IMR-90 (cell line): ENCODE data around the gene GDF10.

Source experiments
- BHLHE40 ChIP-seq: fragments of 150-350 bp; IDR thresholded peaks from 2 replicates; pipeline ENCODE4 v1.6.1; 2016; ENCODE audit warnings: mild to moderate bottlenecking, low read depth, low read length
- CEBPB ChIP-seq: IDR thresholded peaks from 2 replicates; pipeline ENCODE4 v1.6.1; 2012; ENCODE audit warnings: low read depth, low read length, improper control_type of control experiment
- CHD1 ChIP-seq: IDR thresholded peaks from 2 replicates; pipeline ENCODE4 v1.6.1; 2012; ENCODE audit warnings: low read depth, low read length, improper control_type of control experiment
- CTCF ChIP-seq: conservative IDR thresholded peaks from 2 replicates; pipeline ENCODE4 v1.5.1; 2012; ENCODE audit warnings: mild to moderate bottlenecking, low read depth, low read length, improper control_type of control experiment
- FOS ChIP-seq: fragments of 150-350 bp; IDR thresholded peaks from 2 replicates; pipeline ENCODE4 v1.6.1; 2016; ENCODE audit warnings: low read depth, low read length
- MAZ ChIP-seq: IDR thresholded peaks from 2 replicates; pipeline ENCODE4 v1.6.1; 2012; ENCODE audit warnings: low read depth, mild to moderate bottlenecking, low read length, improper control_type of control experiment, moderate library complexity, borderline replicate concordance
- MXI1 ChIP-seq: IDR thresholded peaks from 2 replicates; pipeline ENCODE4 v1.6.1; 2012; ENCODE audit warnings: low read depth, mild to moderate bottlenecking, low read length, moderate library complexity, borderline replicate concordance
- POLR2A ChIP-seq: IDR thresholded peaks from 2 replicates; pipeline ENCODE4 v1.6.1; 2012; ENCODE audit warnings: mild to moderate bottlenecking, low read depth, low read length
- RAD21 ChIP-seq: IDR thresholded peaks from 2 replicates; pipeline ENCODE4 v1.6.1; 2012; ENCODE audit warnings: low read length, improper control_type of control experiment
- RCOR1 ChIP-seq: IDR thresholded peaks from 2 replicates; pipeline ENCODE4 v1.6.1; 2012; ENCODE audit warnings: mild to moderate bottlenecking, low read length, improper control_type of control experiment; ENCODE audit not compliant: insufficient replicate concordance
- RFX5 ChIP-seq: IDR thresholded peaks from 2 replicates; pipeline ENCODE4 v1.8.0; 2012; ENCODE audit warnings: low read depth, mild to moderate bottlenecking, low read length, moderate library complexity
- SMC3 ChIP-seq: fragments of 150-350 bp; IDR thresholded peaks from 2 replicates; pipeline ENCODE4 v1.6.1; 2016; ENCODE audit warnings: low read depth, mild to moderate bottlenecking, antibody characterized with exemption, low read length, moderate library complexity

GRCh38 chr10:47339759-47340607, 40.0 kb downstream of the GDF10 start:
- no peak for TF ChIP-seq CTCF
- no peak for TF ChIP-seq POLR2A
- no peak for TF ChIP-seq CEBPB
- TF ChIP-seq RAD21: no peak
- no peak for TF ChIP-seq CHD1
- TF ChIP-seq RFX5: no peak
- TF ChIP-seq SMC3: no peak
- no peak for TF ChIP-seq BHLHE40
- TF ChIP-seq MAZ: no peak
- TF ChIP-seq FOS: no peak
- TF ChIP-seq RCOR1: no peak
- no peak for TF ChIP-seq MXI1
